ENCODE data around the gene ODF2L. TPM values are rescaled to one million over a fixed set of nuclear protein-coding genes. Genes with fewer than 3 reads are reported as not detected.

Gene ODF2L
- total RNA-seq = 10 to 100 TPM; 13.0 TPM
- long read RNA-seq, partial matches to known transcripts = 4 of 7 reads
- long read RNA-seq, other reads (novel, unspliced or antisense) = 3 of 7 reads

DNA sequence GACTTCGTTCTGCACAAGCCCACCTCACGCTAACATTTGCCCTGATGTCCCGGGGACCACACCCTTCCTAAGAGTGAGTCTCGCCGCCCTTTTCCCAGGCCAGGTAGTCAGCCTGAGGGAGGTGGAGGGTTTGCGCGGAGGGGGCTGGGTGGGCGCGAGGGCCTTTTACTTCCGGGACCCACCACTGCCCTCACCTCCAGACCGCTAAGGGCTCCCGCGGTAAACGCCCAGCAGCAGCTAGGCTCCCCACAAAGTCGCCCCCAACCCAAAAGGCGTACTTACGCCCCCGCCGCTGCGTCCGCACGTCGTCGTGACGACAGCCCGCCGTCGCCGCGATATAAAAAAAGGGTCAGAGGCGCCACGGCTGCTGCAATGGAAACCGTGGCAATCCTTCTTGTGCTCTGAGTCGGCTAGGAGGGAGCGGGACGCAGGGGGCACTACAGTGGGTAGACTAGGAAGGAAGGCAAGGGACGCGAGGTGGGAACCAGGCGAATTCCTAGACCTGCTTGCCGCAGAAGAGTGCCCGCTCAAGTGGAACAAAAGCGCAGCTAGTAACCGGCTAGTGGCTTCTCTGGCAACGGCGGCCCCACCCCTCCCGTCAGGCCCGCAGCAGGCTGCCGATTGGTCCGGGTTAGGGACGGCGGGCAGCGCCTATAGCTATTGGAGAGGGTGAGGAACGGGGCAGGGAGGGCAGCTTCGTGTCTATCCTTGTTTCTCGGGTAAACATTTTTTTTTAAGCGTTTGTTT is at the start of gene ODF2L:
Gene ODF2L, minus strand, starts transcription at position 573 of the 747 bp plus-strand sequence. CDS start 9,296 bp downstream, outside the sequence.
- intact Hi-C loops (cut with DNase I) = loop anchor here in 1 of 2 donors (10.0 kb wide), 1 partner anchor 309 kb away; the partner anchor contains the start of gene SH3GLB1
- ATAC-seq (peak; percentile 100), DNase-seq (peak; percentile 94)

- intact Hi-C loops (cut with DNase I) = no loop called here
- DNase-seq = no peak
- no peak for ATAC-seq
Measured at GRCh38 chr1:86445919-86446318, 49.8 kb upstream of the ODF2L start.

DNA sequence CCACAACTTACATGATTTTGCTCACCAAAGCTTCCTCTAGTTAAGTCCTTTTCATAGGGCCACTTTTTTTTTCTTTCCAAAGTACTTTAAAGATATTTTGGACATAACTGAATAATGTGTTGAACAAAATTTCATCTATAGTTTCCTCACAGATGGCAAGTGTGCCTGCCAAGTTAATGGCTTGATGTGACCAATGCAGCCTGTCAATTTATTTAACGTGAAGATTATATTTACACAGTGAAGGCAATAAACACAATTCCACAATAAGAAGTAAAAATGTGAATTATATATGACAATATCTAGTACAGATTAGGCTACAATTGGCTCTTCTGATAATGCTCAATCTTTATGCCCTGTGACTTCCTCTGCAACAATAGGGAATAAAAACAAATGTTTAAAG is 45.9 kb upstream of the ODF2L start:
- DNase-seq (no peak), ATAC-seq (no peak)
- intact Hi-C loops (cut with DNase I) = no loop called here

- ATAC-seq = no peak
- intact Hi-C loops (cut with DNase I) = no loop called here
- DNase-seq = no peak
Measured at GRCh38 chr1:86441581-86441980, 45.5 kb upstream of the ODF2L start.

DNA sequence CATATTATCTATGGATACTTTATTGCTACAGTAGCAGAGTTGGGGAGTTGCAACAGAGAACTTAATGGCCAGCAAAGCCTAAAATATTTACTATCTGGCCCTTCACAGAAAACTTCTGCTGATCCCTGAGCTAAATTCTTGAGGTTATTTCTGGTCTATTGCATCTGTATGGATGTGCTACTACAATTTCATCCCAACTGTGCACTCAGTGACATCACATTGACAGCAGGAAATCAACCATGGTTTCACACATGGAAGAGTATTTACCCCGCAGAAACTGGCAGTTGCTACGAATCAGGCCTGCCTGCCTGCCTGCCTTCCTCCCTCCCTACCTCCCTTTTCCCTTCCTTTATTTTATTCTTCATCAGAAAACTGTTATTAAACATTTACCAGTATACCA is 39.9 kb upstream of the ODF2L start:
- no peak for DNase-seq
- ATAC-seq = no peak
- intact Hi-C loops (cut with DNase I) = no loop called here

DNA sequence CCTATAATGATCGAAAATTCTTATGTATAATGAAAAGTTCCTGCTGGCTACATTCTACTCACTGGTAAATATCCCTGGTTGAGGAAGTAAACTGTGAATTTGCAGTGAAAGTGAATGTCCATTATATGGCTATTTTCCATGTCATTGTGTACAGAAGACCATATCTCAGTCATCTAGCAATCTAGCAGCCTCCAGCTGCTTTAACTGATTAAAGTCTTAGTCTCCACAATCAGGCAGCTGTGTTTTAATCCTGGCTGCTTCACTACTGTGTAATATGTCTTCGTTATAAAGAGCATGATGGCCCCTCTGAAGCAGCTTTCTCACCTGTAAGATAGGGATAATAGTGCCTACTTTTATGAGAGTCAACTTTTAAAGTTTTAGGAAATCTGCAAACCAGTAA is 39.2 kb upstream of the ODF2L start:
- no peak for DNase-seq
- ATAC-seq = no peak
- intact Hi-C loops (cut with DNase I) = no loop called here

- ATAC-seq (no peak), DNase-seq (no peak)
- intact Hi-C loops (cut with DNase I) = no loop called here
Measured at GRCh38 chr1:86434059-86434458, 37.9 kb upstream of the ODF2L start.

DNA sequence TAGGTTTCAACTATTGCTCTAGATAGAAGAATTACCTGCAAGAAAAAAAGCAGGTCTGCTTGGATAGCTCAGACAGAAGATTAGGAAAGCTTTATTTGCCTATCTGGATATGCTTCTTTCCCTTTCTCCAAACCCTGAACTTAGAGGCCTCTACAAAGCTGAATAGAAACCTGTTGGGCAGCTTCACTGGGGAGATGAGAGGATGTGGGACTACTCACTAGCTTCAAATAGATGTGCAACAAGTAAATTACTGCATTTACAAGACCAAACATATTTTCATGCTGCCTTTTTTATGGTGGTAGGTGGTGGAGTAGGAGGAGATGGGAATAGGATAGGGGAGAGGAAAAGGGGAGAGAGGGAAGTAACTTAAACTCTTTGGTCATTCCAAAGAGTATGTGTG is 34.3 kb upstream of the ODF2L start:
- no peak for DNase-seq
- intact Hi-C loops (cut with DNase I) = no loop called here
- ATAC-seq = no peak

DNA sequence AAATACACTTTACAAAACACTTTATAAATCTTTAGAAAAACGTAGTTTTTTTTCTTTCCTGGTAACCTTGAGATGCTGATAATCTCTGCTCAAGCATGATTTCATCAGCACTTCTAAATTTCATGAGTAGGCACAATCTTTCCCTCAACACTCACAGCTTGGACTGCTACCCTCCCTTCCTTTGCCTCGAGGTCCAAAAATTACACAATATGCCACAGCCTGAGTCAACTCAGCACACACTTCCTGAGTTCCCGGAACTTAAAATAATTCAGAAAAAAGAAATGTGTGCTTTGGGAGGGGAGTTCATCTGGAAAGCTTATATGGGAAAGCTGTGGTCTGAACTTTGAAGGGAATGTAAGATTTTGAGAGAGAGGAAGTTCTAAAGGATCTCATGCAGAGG is 33.7 kb upstream of the ODF2L start:
- DNase-seq (peak; percentile 36), ATAC-seq (peak; percentile 98 to 100)
- intact Hi-C loops (cut with DNase I) = no loop called here

GRCh38 chr1:86429122-86429725 is 33.1 kb upstream of the ODF2L start:
- DNase-seq (no peak), ATAC-seq (peak in 1 of 2 donors; percentile 13)
- intact Hi-C loops (cut with DNase I) = no loop called here

DNA sequence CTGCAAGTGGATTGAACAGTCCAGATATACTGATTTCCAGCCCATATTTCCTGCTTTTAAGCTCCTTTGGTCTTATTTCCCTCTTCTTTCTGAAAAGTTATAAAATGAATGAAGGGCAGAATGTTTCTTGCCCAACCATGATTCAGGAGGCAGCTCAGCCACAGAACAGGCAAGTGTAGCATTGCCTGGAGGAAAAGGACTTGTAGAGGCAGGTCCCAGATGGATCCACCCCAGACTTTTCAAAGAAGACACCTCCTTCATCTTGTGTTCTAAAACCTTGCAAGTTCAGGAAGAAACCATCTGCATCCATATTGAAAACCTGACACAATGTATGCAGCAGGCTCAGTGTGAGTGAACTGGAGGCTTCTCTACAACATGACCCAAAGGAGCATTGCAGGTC is 27.8 kb upstream of the ODF2L start, which contains the start of gene CLCA2:
Gene CLCA2, plus strand, starts transcription at position 299 of the 400 bp plus-strand sequence. Its CDS starts 77 bp downstream, at position 376.
- intact Hi-C loops (cut with DNase I) = no loop called here
- DNase-seq = no peak
- ATAC-seq = no peak

DNA sequence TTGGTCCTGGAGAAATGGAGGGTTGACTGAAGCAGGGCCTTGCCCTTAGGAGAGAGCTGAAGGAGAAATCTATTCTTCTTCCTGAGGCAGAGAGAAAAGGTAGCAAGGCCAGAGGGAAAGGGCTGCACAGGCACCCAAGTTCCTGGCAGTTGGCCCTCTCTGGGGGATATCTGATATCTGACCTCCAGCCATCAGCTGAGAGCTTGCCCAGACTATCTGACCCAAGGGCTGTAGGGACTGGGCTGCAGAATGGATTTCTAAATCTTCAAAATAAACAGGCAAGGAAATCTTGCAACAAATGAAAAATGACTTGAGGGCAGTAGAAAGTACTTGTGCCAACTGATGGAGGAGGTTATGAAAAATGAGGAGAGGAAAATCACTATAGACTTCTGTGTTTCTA is 27.4 kb upstream of the ODF2L start:
- intact Hi-C loops (cut with DNase I) = no loop called here
- no peak for DNase-seq
- ATAC-seq = peak in 1 of 2 donors; percentile 89

GRCh38 chr1:86421601-86422280 is 25.6 kb upstream of the ODF2L start:
- no peak for DNase-seq
- intact Hi-C loops (cut with DNase I) = no loop called here

DNA sequence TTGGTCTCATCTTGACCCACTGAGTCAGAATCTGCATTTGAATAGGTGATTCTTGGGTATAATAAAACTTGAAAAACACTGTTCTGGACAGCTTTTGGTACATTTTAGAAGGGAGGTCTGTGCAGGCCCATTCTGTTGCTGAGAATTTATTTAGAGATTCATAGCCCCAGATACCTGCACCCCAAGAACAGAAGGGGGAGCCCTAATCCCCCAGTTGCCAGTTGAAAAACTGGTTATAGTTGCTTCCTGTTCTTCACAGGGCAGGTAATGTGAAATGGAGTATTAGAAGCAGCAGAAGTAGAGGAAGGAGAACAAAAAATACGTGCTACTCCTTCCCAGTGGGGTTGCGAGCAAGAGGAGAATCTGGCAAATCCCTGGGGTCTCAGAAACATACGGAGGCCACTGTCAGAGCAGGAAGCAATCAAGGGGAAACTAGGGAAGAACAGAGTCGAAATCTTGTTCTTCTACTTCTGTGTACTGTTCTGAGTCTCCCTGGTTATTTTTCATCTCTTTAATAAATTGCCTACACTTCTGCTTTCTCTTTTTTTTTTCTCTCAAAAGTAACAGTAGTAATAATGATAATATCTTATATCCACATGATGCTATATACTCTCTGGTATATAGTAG is 23.3 kb upstream of the ODF2L start:
- peak in 1 of 2 donors; percentile 33 for ATAC-seq
- intact Hi-C loops (cut with DNase I) = no loop called here

More at GRCh38 chr1:86421601-86422280, 25.6 kb upstream of the ODF2L start:
- no peak for ATAC-seq

GRCh38 chr1:86416343-86416742 is 20.2 kb upstream of the ODF2L start:
- no peak for ATAC-seq
- intact Hi-C loops (cut with DNase I) = no loop called here
- DNase-seq = no peak

More for the DNA sequence above, 23.3 kb upstream of the ODF2L start:
- no peak for DNase-seq

DNA sequence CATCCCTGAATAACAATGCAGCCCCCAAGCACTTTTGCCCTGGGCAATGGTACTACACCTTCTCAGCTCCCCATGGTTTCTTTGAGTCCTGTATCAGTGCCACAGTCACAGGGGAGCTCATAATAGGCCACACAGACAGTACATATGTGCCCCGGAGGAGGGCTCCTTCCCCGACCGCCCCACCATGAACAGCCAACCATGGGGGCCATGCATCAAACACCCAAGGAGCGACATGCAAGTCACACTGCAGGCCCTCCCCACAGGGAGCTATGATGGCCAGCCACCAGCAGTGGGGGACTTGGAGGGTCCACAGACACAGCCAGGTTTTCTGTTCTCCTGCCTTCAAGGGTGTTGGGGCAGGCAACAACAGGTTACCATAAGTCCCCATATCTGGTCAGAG is 14.8 kb upstream of the ODF2L start:
- intact Hi-C loops (cut with DNase I) = no loop called here
- DNase-seq (no peak), ATAC-seq (no peak)

GRCh38 chr1:86409416-86410021 is 13.4 kb upstream of the ODF2L start:
- DNase-seq (no peak), ATAC-seq (no peak)
- intact Hi-C loops (cut with DNase I) = no loop called here

DNA sequence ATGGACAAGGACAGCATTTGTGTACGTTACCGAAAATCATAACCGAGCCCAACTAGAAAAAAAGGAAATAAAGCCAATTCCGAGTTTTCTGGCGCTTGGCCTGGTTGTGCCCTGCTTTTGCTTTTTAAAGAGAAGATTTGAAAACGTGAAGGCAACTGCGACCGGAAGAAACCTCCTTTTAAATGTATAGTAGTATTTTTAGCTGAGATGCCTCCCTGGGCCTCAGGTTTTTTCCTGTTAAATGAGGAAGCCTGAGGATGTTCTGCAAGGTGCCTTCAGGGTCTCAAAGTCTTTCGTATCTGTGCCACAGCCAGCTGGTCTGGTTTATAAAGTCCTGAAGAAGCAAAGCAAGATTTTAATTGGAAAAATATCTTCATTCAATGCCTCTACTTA is 371 bp upstream of the ODF2L start:
- no peak for ATAC-seq
- intact Hi-C loops (cut with DNase I) = loop anchor here in 1 of 2 donors (10.0 kb wide), 1 partner anchor 308 kb away; the partner anchor contains the start of gene SH3GLB1
- no peak for DNase-seq

GRCh38 chr1:86394416-86394815 is 1.7 kb downstream of the ODF2L start:
- no peak for ATAC-seq
- DNase-seq = no peak
- intact Hi-C loops (cut with DNase I) = loop anchor here in 1 of 2 donors (10.0 kb wide), 1 partner anchor 310 kb away; the partner anchor contains the start of gene SH3GLB1

Measured in left cardiac atrium (tissue), 4 donors.